GM18907 (cell line): ENCODE measurements around the gene SYTL4.

Experiments
- ATAC-seq: cut with Tn5 transposase; IDR thresholded peaks from one replicate; pipeline ENCODE4 v1.9.1; 2021; ENCODE audit warnings: mild to moderate bottlenecking, moderate library complexity; ENCODE audit not compliant: unreplicated experiment

The SYTL4 gene

DNA sequence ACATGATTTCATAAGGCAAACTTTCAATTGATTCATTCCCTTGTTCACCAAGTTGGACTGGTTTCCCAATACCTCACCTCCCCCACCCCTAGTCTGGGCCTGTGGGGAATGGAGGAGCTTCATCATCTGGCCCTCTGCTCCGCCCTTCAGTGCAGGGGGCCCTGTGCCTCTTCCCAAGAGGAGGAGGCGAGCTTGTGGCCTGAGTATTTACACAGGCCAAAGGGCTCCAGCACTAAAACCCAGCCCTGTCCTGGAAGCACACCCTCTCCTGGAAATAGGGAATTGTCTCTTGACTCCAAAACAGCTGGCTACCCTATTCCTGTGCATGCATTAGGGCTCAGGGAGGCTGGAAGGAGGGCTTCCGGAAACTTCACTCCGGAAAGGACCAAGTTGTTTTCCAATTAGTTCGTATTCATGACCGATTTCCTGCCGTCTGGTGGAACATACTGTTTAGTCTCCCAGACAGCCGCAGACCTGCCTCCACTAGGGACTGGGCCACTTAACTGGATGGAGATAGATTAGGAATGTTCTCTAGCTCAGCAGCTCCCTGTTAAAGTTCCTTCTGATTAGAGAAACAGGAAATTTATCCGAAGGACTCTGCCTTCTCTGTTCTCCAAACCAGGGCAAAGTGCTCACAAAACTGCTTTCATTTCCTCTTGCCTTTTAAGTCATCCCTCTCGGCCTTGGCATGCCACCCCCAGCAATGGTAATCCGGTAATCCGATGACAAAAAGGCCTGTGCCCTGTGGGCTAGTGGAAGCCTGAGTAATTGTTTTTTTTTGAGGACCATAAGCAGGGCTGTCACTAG, 82.2 kb downstream of the SYTL4 start:
- ATAC-seq = no peak

DNA sequence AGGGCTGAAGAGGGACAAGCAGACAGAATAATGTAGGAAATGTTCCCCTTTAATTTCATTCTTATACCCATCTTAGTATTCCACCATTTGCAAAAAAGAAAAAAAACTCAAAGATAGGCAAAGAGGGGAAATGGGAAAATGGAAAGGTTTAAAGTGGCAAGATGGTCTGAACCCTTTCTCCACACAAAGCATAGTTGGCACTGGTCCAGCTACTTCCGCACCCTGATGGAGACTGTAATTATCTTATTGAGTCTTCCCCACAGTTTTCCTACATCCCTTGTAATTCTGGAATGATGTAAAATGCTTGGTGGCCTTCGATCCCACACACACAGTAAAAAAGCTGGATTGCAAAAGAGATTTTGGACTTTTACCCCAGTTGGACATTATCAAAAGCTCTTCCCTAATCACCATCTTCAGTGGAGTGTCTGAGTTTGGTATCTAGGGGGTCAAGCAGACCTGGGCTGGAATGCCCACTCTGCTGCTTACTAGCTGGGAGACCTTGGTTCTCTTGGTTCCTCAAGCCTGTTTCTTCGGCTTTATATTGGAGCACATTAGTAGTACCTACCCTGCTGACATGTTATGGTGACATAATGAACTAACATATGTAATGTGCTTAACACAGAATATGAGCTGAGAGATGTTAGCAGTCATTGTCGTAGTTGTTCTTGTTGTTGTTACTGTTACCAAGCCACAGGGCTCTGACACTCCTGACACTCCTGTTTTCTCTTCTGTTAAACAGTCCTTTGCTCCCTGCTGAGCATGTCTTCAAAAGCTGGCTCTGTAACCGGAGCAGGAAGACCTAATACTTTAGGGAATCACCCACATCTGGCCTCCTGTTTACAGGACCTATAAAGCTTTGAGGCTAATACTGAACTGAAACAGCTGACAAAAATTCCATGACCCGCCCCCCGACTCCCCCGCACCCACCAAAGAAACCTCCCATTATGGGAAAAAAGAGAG, 83.2 kb downstream of the SYTL4 start:
- ATAC-seq = no peak

GRCh38 chrX:100647739-100648138, 84.2 kb downstream of the SYTL4 start:
- ATAC-seq = no peak

GRCh38 chrX:100647095-100647494, 84.8 kb downstream of the SYTL4 start:
- no peak for ATAC-seq

DNA sequence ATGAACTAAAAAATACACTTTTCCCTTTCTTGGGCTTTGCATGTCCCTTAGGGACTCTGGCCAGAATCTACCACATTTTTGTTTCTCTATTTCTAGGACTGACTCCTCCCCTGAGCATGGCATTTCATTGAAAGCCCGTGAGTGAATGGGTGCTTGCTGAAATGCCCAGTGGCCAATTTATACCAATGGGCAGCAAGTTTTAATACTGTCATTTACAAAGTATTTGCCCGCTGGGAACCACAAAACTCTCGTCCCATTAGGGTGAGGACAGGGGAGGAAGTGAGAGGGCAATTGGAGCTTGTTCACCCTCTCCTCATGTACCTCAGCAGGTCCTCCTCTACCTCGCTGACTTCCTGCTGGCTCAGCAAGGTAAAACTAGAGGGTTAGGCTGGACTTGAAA, 86.8 kb downstream of the SYTL4 start:
- ATAC-seq = no peak

- ATAC-seq = no peak
Observed at GRCh38 chrX:100643956-100644860, 87.7 kb downstream of the SYTL4 start, which contains the start of gene SRPX2. SRPX2 (plus strand) TSS chrX:100644199; CDS start chrX:100646323, 2,124 bp downstream.

- no peak for ATAC-seq
Observed at GRCh38 chrX:100643212-100643611, 88.7 kb downstream of the SYTL4 start.

DNA sequence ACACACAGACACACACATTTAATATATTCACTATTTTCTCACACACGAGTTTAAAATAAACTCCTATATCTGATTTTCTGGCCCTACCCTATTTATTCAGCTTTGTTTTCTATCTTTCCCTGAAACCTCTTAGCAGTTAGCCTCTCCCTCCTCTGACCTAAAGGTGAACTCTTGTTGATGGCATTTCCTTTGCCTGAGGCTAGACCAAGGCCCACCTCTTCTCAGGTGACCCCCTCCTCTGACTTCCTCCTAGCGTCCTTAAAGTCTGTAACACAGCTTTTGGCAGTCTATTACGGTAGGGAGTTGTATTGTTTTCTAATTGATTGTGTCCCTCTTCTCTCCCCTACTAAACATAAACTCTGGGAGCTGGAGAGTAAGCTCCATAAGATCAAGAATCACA, 89.6 kb downstream of the SYTL4 start:
- no peak for ATAC-seq

DNA sequence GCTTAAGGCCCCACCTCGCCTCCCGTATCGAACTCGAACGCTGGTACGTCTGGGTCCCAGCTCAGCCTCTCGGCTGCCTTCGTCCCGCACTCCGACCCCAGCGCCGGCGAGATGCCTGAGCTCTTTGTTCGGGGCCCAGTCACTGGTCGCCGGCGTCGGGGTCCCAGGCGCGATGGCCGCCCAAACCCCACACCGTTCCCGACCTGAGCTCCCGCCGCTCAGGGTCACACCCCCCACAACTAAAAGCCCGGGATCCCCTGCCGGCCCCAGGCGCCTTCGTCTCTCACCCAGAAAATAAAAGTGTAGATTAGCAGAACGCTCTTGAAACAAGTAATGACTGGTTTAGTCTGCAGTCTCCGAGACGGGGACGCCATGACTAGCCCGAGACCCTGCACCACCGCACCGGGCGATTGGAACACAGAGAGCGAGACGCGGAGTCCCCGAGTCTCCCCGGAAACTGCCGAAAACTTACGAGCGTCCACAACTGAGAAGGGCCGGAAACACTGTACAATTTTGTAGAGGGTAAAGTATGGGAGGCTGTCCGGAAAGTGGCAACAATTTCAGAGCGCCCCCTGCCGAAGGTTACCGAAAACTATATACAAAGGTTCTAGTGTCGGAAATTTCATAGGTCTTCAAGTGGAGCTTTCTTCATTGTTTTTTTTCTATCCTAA, 95.5 kb downstream of the SYTL4 start, which contains the start of gene TSPAN6:
Gene TSPAN6 (minus strand): TSS at position 486 of the 671 bp plus-strand sequence. CDS start 112 bp downstream, at position 374.
- ATAC-seq = peak; percentile 98

GRCh38 chrX:100635989-100636320, 96.0 kb downstream of the SYTL4 start:
- ATAC-seq = no peak

GRCh38 chrX:100635040-100635439, 96.9 kb downstream of the SYTL4 start:
- no peak for ATAC-seq

- peak; percentile 97 for ATAC-seq
Observed at GRCh38 chrX:100625985-100626491, 105.9 kb downstream of the SYTL4 start.
